NCI-H524 treated with DMSO at 0.1 percent for 48 hours (cell line): Measurements from ENCODE around the gene ADRA1B.

ENCODE experiments used
- DNase-seq: peaks from one replicate; lab custom pipeline; 2025; lab: John Stamatoyannopoulos, UW

The ADRA1B gene

DNA sequence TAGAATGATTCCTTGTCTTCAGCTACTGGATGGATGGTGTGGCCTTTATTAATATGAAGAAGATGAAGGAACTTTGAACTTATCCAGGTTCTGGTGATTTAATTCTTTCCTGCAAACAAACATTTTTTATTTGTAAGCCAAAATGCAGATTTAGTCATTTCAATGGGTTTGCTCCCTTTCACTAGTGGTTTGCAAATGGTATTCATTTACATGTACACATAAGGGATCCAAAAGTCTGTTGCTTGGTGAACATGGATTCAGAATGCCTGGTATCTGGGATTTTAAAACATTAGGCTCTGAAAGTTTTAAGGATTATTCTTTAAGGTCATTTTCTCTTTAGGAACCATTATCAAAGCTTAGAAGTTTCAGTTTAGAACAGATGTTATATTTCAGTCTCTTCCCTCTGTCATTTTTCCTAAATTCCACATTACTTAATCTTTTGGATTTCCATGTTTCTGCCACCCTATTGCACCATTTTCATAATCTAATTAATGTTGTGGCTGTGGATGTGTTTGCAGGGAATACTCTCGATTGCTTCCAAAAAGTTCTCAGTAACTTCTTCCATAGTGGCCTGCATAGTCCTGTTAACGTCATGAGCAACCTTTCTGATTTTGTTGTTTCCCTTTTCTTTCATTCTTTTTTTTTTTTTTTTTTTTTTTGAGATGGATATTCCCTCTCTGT, 102.8 kb downstream of the ADRA1B start:
- DNase-seq = no peak

DNA sequence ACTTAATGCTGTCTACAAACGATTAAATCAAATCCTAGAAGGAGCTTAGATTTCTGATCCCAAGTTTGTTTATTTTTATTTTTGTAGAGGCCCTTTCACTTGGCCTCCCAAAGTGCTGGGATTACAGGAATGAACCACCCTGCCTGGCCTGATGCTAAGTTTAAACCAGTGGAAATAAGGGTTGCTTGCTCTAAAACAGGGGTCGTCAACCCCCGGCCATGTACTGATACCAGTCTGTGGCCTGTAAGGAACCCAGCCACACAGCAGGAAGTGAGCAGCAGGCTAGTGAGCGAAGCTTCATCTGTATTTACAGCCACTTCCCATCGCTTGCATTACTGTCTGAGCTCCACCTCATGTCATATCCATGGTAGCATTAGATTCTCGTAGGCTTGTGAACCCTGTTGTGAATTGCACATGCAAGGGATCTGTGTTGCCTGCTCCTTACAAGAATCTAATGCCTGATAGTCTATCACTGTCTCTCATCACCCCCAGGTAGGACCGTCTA, 104.0 kb downstream of the ADRA1B start:
- no peak for DNase-seq

DNA sequence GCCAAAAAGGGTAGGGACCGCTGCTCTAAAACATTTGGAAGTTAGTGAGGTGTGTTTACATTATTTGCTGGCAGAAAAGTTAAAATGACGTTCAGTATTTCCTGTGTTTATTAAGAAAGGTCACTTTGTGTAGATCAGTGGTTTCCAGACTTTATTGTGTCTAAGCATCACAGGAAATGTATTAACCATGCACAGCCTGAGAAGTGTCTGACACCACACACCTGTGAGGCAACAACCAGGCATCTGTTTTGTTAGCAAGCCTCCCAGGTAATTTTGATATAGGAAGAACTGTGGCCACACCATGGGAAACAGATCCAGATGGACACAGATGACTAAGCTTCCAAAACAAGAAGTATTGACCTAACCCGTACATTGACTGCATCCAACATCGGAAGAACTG, 104.7 kb downstream of the ADRA1B start:
- DNase-seq = no peak

GRCh38 chr5:160021831-160022446, 105.7 kb downstream of the ADRA1B start:
- DNase-seq = peak; percentile 9
